ENCODE measurements around the gene PFKM.

Gene PFKM

GRCh38 chr12:48157018-48157888 lies 38.1 kb downstream of the PFKM start, which contains the start of gene ASB8:
ASB8 (minus strand) TSS chr12:48157515; CDS start chr12:48153496, 4,019 bp downstream.
- peak; percentile 97 for DNase-seq (ENCODE audit: low spot score)

- no peak for DNase-seq (ENCODE audit: low spot score)
Observed at GRCh38 chr12:48157889-48158370, 38.8 kb downstream of the PFKM start.

- DNase-seq (ENCODE audit: low spot score) = peak; percentile 19
Observed at GRCh38 chr12:48160046-48160445, 40.9 kb downstream of the PFKM start.

- DNase-seq (ENCODE audit: low spot score) = no peak
Observed at GRCh38 chr12:48160807-48161206, 41.6 kb downstream of the PFKM start.

- DNase-seq (ENCODE audit: low spot score) = no peak
Observed at GRCh38 chr12:48163150-48163747, 44.1 kb downstream of the PFKM start.

- DNase-seq (ENCODE audit: low spot score) = no peak
Observed at GRCh38 chr12:48164451-48164850, 45.3 kb downstream of the PFKM start.

- peak; percentile 69 for DNase-seq (ENCODE audit: low spot score)
Observed at GRCh38 chr12:48165089-48165981, 46.2 kb downstream of the PFKM start.

GRCh38 chr12:48169011-48169410 lies 49.8 kb downstream of the PFKM start:
- no peak for DNase-seq (ENCODE audit: low spot score)

GRCh38 chr12:48175613-48176416 lies 56.7 kb downstream of the PFKM start:
- DNase-seq (ENCODE audit: low spot score) = no peak

GRCh38 chr12:48176417-48176751 lies 57.2 kb downstream of the PFKM start:
- no peak for DNase-seq (ENCODE audit: low spot score)

GRCh38 chr12:48177982-48178381 lies 58.8 kb downstream of the PFKM start:
- DNase-seq (ENCODE audit: low spot score) = no peak

GRCh38 chr12:48179466-48179865 lies 60.3 kb downstream of the PFKM start:
- DNase-seq (ENCODE audit: low spot score) = no peak

- DNase-seq (ENCODE audit: low spot score) = no peak
Observed at GRCh38 chr12:48180424-48180823, 61.3 kb downstream of the PFKM start.

- no peak for DNase-seq (ENCODE audit: low spot score)
Observed at GRCh38 chr12:48180857-48181495, 61.8 kb downstream of the PFKM start.

- no peak for DNase-seq (ENCODE audit: low spot score)
Observed at GRCh38 chr12:48182631-48183030, 63.5 kb downstream of the PFKM start.

GRCh38 chr12:48183091-48183875 lies 64.1 kb downstream of the PFKM start, which contains the start of gene CCDC184:
CCDC184 (plus strand) TSS chr12:48183644; CDS start chr12:48184123, 479 bp downstream.
- DNase-seq (ENCODE audit: low spot score) = peak; percentile 75

- DNase-seq (ENCODE audit: low spot score) = no peak
Observed at GRCh38 chr12:48183876-48184548, 64.8 kb downstream of the PFKM start.

- no peak for DNase-seq (ENCODE audit: low spot score)
Observed at GRCh38 chr12:48184549-48184922, 65.4 kb downstream of the PFKM start.

- no peak for DNase-seq (ENCODE audit: low spot score)
Observed at GRCh38 chr12:48185181-48185919, 66.2 kb downstream of the PFKM start.

Measured in kidney tubule cell (primary cell).